Transverse colon (tissue), 3 donors: ENCODE results near the gene SRP9.
"Not testable (repeated sequence)": the region's sequence is repeated elsewhere in the genome, so short reads cannot be mapped to it uniquely, and the experiment has no call there.

Source experiments
- POLR2A ChIP-seq: fragments of 450-650 bp; IDR thresholded peaks from one replicate; pipeline ENCODE4 v1.6.1; 2016; ENCODE audit warnings: antibody characterized with exemption, mild to moderate bottlenecking, moderate library complexity
- TF ChIP-seq, protein P1 (sequence below), 5 experiments: fragments of 200-600 bp in 3 of 5; fragments of 450-650 bp in 2 of 5; sonication (generic) in 3 of 5; IDR thresholded peaks; 1 replicate in 2 of 5; 2 replicates in 3 of 5; pipeline ENCODE4 v1.5.1; 2016 to 2017; ENCODE audit warnings: antibody characterized with exemption in 5 of 5, inconsistent platforms in 3 of 5, mild to moderate bottlenecking in 2 of 5, moderate library complexity in 1 of 5

DNA sequence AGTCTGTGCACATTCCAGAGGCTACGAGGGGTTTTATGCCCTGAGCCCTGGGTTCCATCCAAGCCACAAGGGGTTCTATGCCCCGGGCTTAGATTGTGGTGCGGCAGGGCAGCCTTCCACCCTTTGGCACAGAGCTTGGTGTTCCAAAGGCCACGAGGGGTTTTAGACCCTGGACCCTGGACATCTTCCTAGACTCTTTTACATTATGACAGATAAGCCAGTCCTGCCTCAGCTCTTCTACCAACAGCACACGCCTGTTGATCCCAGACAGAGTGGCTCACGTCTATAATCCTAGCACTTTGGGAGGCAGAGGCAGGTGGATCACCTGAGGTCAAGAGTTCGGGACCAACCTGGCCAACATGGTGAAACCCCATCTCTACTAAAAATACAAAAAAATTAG lies 23.5 kb downstream of the SRP9 start:
- not testable (repeated sequence) for TF ChIP-seq POLR2A
- TF ChIP-seq, protein P1, sequence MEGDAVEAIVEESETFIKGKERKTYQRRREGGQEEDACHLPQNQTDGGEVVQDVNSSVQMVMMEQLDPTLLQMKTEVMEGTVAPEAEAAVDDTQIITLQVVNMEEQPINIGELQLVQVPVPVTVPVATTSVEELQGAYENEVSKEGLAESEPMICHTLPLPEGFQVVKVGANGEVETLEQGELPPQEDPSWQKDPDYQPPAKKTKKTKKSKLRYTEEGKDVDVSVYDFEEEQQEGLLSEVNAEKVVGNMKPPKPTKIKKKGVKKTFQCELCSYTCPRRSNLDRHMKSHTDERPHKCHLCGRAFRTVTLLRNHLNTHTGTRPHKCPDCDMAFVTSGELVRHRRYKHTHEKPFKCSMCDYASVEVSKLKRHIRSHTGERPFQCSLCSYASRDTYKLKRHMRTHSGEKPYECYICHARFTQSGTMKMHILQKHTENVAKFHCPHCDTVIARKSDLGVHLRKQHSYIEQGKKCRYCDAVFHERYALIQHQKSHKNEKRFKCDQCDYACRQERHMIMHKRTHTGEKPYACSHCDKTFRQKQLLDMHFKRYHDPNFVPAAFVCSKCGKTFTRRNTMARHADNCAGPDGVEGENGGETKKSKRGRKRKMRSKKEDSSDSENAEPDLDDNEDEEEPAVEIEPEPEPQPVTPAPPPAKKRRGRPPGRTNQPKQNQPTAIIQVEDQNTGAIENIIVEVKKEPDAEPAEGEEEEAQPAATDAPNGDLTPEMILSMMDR (IDR thresholded peaks at IDR 0.05): not testable (repeated sequence)
